Esophagus squamous epithelium (tissue), 5 donors: ENCODE data around the gene KCNH5. TPM values are rescaled to one million over a fixed set of nuclear protein-coding genes. Genes with fewer than 3 reads are reported as not detected.

ENCODE experiments used
- DNase-seq: peaks from one replicate; lab custom pipeline; 2025; lab: John Stamatoyannopoulos, UW
- H3K27ac ChIP-seq, 4 donors: fragments of 200-600 bp; sonication (generic); one replicate each; pipeline ENCODE4 v1.5.1; 2016 to 2019; ENCODE audit warnings: mild to moderate bottlenecking in 1 of 4
- H3K27me3 ChIP-seq, 4 donors: fragments of 200-600 bp; sonication (generic); 1 replicate in 3 of 4; 2 replicates in 1 of 4; pipeline versions ENCODE4 v1.5.1 to v1.6.0; 2017 to 2021; ENCODE audit warnings: antibody characterized with exemption in 1 of 4
- H3K36me3 ChIP-seq, 3 donors: fragments of 200-600 bp; sonication (generic); one replicate each; pipeline ENCODE4 v1.5.1; 2016 to 2019
- H3K4me1 ChIP-seq, 3 donors: fragments of 200-600 bp; sonication (generic); one replicate each; pipeline ENCODE4 v1.5.1; 2017 to 2019
- H3K4me3 ChIP-seq, 4 donors: fragments of 200-600 bp; sonication (generic); 1 replicate in 3 of 4; 2 replicates in 1 of 4; pipeline ENCODE4 v1.5.1; 2016 to 2019; ENCODE audit warnings: mild to moderate bottlenecking in 2 of 4, moderate library complexity in 1 of 4
- H3K9me3 ChIP-seq, 3 donors: fragments of 200-600 bp; sonication (generic); one replicate each; pipeline ENCODE4 v1.5.1; 2016 to 2019
- POLR2A ChIP-seq, 4 donors: fragments of 450-650 bp; IDR thresholded peaks; one replicate each; pipeline ENCODE4 v1.6.1; 2017; ENCODE audit warnings: antibody characterized with exemption in 4 of 4, mild to moderate bottlenecking in 4 of 4, moderate library complexity in 3 of 4
- WGBS, 2 donors: methylation state at CpG; one replicate each; pipeline ENCODE4 v1.1.5; 2018; 5-methylcytosine and 5-hydroxymethylcytosine counted together
- intact Hi-C: fragments of 100-400 bp; cut with DNase I; formaldehyde crosslinking; loops from one replicate; pipeline ENCODE4 v1.15.0; 2022
- total RNA-seq, 4 donors: library from RNA; depleted of rRNA; stranded (reverse); fragments of >200 nt; gene quantifications; one replicate each; pipeline ENCODE4 v1.1.0, GENCODE V29; 2016
- TF ChIP-seq, protein P1 (sequence below), 6 experiments: fragments of 450-650 bp in 4 of 6; fragments of 200-600 bp in 2 of 6; sonication (generic) in 2 of 6; IDR thresholded peaks; one replicate each; pipeline ENCODE4 v1.5.1; 2016 to 2019; ENCODE audit warnings: antibody characterized with exemption in 6 of 6, mild to moderate bottlenecking in 4 of 6, moderate library complexity in 4 of 6
- donor health status: DM: yes; HTN: yes; CAD: no.

Gene KCNH5
- total RNA-seq, 4 donors from 2014 or later, result under 0.01 to 0.06 TPM; not detected in 2

DNA sequence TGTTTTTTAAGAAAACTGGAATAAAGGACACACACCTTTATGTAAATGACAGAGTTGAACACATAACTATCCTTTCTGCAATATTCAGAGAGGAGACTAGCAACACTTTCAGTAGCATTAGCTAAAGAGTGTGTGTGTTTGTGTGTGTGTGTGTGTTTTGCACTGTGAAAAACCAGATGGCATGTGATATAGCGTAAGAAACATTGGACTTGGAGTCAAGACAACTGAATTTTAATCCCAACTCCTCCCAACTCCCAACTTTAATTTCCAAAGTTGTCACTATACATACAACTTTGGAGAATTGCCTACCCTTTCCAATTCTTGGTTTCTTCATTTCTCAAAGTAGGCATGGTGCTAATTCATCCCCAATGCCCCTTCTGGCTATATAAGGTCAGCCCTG is 347.8 kb downstream of the KCNH5 start:
- intact Hi-C loops, result no loop called here
- WGBS, 2 donors, result 78 to 100% methylated on average over 1 of the region's 1 CpG
- Histone ChIP-seq H3K27ac (no peak overlapping the region), H3K4me3 (no peak overlapping the region), H3K9me3 (no peaks in the 10 kb centered on the region), H3K36me3 (no peaks in the 10 kb centered on the region), H3K27me3 (no peaks in the 10 kb centered on the region), H3K4me1 (peaks cover 0 to 7% (median 3%) of the 10 kb centered on the region in 3 donors)
- DNase-seq, result no peak
- TF ChIP-seq, protein P1, sequence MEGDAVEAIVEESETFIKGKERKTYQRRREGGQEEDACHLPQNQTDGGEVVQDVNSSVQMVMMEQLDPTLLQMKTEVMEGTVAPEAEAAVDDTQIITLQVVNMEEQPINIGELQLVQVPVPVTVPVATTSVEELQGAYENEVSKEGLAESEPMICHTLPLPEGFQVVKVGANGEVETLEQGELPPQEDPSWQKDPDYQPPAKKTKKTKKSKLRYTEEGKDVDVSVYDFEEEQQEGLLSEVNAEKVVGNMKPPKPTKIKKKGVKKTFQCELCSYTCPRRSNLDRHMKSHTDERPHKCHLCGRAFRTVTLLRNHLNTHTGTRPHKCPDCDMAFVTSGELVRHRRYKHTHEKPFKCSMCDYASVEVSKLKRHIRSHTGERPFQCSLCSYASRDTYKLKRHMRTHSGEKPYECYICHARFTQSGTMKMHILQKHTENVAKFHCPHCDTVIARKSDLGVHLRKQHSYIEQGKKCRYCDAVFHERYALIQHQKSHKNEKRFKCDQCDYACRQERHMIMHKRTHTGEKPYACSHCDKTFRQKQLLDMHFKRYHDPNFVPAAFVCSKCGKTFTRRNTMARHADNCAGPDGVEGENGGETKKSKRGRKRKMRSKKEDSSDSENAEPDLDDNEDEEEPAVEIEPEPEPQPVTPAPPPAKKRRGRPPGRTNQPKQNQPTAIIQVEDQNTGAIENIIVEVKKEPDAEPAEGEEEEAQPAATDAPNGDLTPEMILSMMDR (IDR thresholded peaks at IDR 0.05), result no peak
- TF ChIP-seq POLR2A (IDR thresholded peaks at IDR 0.05), result no peak

DNA sequence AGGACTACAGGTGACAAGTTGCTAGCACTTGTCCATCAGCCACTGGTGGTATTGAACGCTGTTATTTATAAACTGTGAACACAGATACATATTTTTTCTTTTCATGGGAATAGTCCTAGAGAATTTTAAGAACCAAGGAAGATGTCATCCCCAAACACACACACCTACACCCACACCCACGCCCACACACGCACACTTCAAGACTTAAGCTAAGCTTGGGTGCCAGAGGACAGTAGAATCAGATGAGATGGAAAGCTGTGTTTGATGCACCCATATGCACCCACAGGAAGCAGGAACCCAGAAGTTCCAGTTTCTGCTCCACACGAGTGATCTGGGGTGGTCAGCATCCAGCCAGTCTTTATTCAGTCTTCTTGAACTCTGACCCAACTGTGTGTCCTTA is 348.3 kb downstream of the KCNH5 start:
- no peak for TF ChIP-seq POLR2A (IDR thresholded peaks at IDR 0.05)
- TF ChIP-seq, protein P1 (IDR thresholded peaks at IDR 0.05), result no peak
- intact Hi-C loops, result no loop called here
- H3K4me1 ChIP-seq, result peaks cover 0 to 13% (median 3%) of the 10 kb centered on the region in 3 donors
- H3K27ac ChIP-seq, result no peak overlapping the region
- H3K9me3 ChIP-seq, result no peaks in the 10 kb centered on the region
- H3K4me3 ChIP-seq, result no peak overlapping the region
- 86 to 88% methylated on average over 4 of the region's 4 CpGs for WGBS, 2 donors
- H3K36me3 ChIP-seq, result no peaks in the 10 kb centered on the region
- DNase-seq, result no peak
- H3K27me3 ChIP-seq, result no peaks in the 10 kb centered on the region

DNA sequence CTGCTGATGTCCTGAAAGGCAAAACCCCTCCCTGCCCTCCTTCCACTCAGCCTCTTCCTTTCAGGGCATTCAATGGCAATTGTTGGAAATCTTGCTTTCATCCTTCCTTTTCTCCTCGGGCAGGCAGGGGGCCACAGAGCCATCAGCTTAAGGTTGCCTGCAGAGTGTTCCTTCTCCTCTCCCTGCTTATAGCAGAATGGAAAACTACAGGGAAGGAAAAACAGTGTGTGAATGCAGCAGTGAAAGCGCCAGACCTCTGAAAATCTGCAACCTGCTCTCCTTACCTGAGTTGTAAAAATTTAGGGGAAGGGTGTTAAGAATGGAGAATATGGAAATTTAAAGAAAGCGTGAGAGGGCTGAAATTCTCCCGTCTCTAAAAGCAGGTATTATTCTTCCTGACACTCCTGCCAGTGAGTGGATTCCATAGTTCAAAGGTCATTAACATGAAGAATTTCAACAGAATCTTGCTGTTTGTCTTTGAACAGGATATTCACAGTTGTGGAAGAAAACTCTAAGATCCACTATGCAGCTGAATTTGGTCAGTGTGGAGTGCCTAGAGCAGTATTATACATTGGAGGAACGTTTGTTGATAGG is 348.8 kb downstream of the KCNH5 start:
- no peak for DNase-seq
- H3K27me3 ChIP-seq, result no peaks in the 10 kb centered on the region
- intact Hi-C loops, result no loop called here

DNA sequence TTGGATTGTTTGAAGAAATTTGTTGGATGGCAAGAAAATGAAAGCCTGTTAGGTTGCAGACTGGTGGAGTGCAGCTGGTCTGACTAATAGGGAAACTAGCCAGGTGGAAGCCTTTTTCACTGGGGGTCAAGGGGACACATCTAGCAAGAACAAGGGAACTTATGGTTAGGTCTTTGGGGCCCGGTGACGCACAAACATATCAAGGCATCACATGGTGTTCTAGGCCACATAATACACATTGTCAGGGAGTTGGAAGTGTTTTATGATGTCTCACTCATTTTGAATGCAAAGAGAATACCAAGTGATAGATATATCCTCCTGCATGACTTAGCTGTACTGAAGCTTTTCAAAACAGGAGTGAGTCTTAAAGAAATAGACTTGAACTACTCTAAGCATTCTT is 351.2 kb downstream of the KCNH5 start:
- H3K9me3 ChIP-seq, result no peaks in the 10 kb centered on the region
- intact Hi-C loops, result no loop called here
- TF ChIP-seq POLR2A (IDR thresholded peaks at IDR 0.05), result no peak
- TF ChIP-seq, protein P1 (IDR thresholded peaks at IDR 0.05), result no peak
- no peak overlapping the region for H3K4me3 ChIP-seq
- DNase-seq, result no peak
- H3K27me3 ChIP-seq, result no peaks in the 10 kb centered on the region
- 72 to 97% methylated on average over 2 of the region's 2 CpGs for whole genome bisulfite sequencing, 2 donors
- no peaks in the 10 kb centered on the region for H3K36me3 ChIP-seq
- H3K27ac ChIP-seq, result no peak overlapping the region
- H3K4me1 ChIP-seq, result peaks cover 0 to 34% (median 7%) of the 10 kb centered on the region in 3 donors

More for the DNA sequence above, 348.8 kb downstream of the KCNH5 start:
- Histone ChIP-seq H3K36me3 (no peaks in the 10 kb centered on the region), H3K27ac (no peak overlapping the region), H3K9me3 (no peaks in the 10 kb centered on the region), H3K4me1 (peaks cover 0 to 18% (median 3%) of the 10 kb centered on the region in 3 donors), H3K4me3 (no peak overlapping the region)
- WGBS, 2 donors, result 47% methylated on average over 5 of the region's 5 CpGs
- TF ChIP-seq, protein P1 (IDR thresholded peaks at IDR 0.05), result no peak
- no peak for TF ChIP-seq POLR2A (IDR thresholded peaks at IDR 0.05)

DNA sequence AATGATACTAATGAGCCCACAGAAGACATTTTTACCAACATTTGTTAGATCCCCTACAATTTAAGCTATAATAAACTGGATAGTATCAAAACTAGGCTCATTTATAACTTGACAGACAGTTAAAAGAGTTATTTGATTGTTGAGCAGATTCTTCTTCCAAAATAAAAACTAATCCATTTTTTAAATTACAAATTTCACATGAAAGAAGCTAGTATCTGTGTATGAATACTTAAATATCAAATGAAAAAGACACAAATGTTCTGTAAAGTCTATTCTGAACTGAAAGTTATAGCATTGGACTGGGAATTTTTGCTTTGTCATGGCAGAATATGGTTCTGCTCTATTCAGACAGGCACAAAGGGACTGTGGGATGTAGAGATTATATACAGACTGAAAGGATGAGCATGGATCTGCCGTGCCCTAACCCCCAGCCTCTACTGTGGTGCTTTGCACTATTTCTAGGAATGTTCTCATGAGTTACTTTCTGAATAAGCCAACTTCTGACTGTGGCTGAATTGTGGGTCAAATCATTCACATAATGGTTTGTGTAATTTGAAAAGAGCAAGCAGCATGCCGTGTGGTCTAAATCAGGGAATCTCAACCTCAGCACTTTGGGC is 352.7 kb downstream of the KCNH5 start:
- H3K36me3 ChIP-seq, result no peaks in the 10 kb centered on the region

More for the DNA sequence above, 352.7 kb downstream of the KCNH5 start:
- peaks cover 0 to 34% (median 7%) of the 10 kb centered on the region in 3 donors for H3K4me1 ChIP-seq
- peak overlapping the region; percentile 67 to 85 (median 80) for H3K27ac ChIP-seq
- WGBS, 2 donors, result 49 to 54% methylated on average over 2 of the region's 2 CpGs
- TF ChIP-seq, protein P1 (IDR thresholded peaks at IDR 0.05), result no peak
- TF ChIP-seq POLR2A (IDR thresholded peaks at IDR 0.05), result no peak
- intact Hi-C loops, result no loop called here
- H3K9me3 ChIP-seq, result no peaks in the 10 kb centered on the region
- no peaks in the 10 kb centered on the region for H3K27me3 ChIP-seq
- DNase-seq, result no peak
- H3K4me3 ChIP-seq, result no peak overlapping the region
